Anterior cingulate cortex (tissue), 58 donors: Measurements from ENCODE around the gene ADAMTS9.

Experiments
- DNase-seq, 58 donors: peaks; one replicate each; lab custom pipeline; 2025; lab: John Stamatoyannopoulos, UW

Gene ADAMTS9

GRCh38 chr3:64687086-64687780 lies 567 bp downstream of the ADAMTS9 start:
- DNase-seq = peak in 2 of 58 donors; percentile 22 to 31

DNA sequence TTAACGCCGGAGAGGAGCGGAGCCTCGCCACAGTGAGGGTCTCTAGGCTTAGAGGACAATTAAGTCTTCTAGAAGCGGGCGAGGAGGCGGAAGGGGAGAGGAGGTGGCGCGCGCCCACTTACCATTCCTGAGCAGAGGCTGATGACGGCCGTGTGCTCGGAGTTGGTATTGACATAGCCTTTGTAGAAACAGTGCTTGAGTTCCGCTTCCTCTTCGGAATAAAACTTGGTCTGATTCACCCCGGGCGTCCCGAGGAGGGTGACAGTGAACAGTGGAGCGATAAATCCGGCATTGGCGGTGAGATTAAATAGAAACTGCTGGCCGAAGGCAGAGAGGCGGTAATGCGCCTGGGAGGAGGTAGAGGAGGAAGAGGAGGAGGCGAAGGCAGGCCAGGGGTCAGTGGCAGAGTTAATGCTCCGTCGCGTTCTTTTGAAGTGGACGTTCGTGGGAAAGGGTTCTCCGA lies 1.3 kb downstream of the ADAMTS9 start:
- DNase-seq = peak in 13 of 58 donors; percentile 10 to 62 (median 35)

GRCh38 chr3:64685800-64686445 lies 1.9 kb downstream of the ADAMTS9 start:
- DNase-seq = peak; percentile 28 to 90 (median 74)

- peak in 34 of 58 donors; percentile 1 to 64 (median 39) for DNase-seq
Measured at GRCh38 chr3:64685331-64685799, 2.4 kb downstream of the ADAMTS9 start.

GRCh38 chr3:64684715-64685261 lies 3.0 kb downstream of the ADAMTS9 start:
- peak in 20 of 58 donors; percentile 2 to 53 (median 12) for DNase-seq

- DNase-seq = no peak
Measured at GRCh38 chr3:64681827-64682226, 6.0 kb downstream of the ADAMTS9 start.

GRCh38 chr3:64681015-64681414 lies 6.8 kb downstream of the ADAMTS9 start:
- DNase-seq = no peak

DNA sequence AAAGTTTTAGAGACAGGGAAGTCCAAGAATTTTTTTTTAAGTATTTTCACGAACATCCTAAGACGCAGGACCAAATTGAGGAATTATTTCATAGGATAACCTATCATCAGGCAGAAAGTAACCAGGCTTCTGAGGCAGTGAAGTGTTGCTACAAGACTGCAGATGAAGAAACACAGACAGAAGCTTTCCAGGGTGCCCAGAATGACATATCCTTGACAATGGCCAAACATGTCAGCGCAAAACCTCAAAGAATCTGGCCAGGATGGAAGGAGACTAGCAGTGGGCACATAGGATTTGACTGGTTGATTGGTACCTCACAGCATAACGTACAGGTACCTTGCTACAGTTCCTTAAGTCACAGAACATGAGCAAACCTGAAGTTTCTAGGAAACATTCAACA lies 7.5 kb downstream of the ADAMTS9 start:
- no peak for DNase-seq

- DNase-seq = no peak
Measured at GRCh38 chr3:64677961-64678716, 9.7 kb downstream of the ADAMTS9 start.

GRCh38 chr3:64676831-64677230 lies 11.0 kb downstream of the ADAMTS9 start:
- no peak for DNase-seq

GRCh38 chr3:64675687-64676247 lies 12.0 kb downstream of the ADAMTS9 start:
- no peak for DNase-seq

DNA sequence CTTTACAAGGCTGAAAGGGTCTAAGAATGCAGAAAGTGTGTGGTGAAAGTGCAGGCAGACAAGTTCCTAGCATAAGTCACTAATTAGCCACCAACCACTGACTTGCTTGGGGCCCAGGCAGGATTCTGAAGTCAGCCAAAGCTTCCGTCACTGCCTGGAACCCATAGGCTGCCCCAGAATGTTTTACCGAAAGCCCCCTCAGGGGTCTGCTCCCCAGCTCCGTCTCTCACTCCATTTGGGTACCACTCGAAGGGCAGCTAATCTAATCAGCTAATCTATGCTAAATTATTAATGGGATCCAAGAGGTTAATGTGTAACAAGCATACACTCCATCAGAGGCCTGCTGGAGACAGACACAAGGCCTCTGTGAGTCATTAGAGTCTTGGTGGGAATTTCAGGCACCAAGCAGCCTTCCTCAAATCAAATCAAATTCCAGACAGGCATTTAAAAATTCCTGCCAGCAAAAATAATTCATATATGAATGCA lies 13.2 kb downstream of the ADAMTS9 start:
- no peak for DNase-seq

GRCh38 chr3:64673159-64673715 lies 14.6 kb downstream of the ADAMTS9 start:
- DNase-seq = no peak

DNA sequence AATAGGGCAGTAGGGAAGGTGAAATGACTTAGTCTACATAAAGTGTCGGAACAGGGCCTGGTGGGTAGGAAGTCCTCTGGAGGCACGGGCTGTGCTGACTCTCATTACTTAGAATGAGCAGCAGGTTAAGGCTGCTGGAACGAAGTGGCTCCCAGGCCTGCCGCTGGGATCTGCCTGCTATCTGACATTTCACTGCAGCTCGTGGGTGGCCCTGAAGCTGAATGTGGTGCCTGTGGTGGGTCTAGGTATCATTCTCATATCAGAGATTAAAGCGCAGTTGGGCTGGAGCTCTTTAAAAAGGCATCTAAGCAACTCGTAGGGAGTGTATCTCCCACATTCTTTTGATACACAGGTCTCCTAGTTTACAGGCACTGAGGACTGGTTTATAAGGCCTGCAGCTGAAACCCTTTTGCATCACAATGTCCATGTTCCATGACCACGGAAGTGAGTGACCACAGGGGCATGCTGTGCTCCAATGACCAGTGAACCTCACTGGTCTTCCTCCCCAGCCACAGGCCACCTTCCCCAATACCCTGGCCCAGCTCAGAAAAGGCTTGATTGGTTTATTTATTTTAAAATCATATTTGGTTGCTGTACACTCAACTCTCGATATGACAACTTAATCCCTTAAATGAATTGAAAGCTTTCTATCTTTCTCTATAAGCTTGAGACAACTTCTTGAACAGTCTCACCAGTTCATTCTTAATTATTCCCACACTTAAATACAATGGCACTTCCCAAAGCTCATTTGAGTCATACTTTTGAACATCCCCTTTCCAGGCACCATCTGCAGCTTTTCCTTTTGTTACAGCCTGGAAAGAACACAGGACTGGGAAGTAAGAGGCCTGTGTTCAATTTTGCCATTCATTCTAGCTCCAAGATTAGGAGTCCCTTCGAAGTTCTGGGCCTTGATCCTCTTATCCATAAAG lies 19.0 kb downstream of the ADAMTS9 start:
- peak in 1 of 58 donors; percentile 1 for DNase-seq

DNA sequence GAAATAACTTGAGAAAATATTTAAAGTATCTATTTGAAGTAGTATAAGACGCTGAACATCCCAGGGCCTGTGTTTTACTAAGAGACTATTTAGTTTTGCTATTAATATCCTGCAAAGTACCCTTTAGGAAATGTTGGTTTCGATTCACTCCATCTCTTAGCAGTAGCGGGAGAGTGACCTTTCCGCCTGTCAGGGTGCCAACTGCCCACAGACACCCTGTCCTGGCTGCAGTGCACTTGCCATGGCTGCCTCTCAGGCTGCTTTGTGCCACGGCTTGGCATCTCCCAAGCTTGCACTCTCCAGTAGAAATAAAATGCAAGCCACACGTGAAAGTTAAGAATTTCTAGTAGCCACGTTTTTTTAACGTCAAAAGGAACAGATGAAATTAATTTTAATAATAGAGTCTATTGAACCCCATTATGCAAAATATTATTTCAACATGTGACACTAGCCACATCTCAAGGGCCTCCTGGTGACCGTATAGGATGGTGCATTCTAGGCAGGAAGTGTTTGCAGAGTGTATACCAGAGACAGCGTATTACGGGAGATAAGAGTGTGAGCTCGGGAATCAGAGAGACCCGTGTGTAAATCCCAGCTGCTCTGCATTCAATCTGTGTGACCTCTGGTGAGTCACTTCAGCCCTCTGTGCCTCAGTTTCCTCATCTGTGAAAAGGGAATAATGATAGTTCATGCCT lies 19.8 kb downstream of the ADAMTS9 start:
- DNase-seq = peak in 23 of 58 donors; percentile 1 to 42 (median 9)

- DNase-seq = no peak
Measured at GRCh38 chr3:64667138-64667537, 20.7 kb downstream of the ADAMTS9 start.

- no peak for DNase-seq
Measured at GRCh38 chr3:64666171-64666588, 21.6 kb downstream of the ADAMTS9 start.

- no peak for DNase-seq
Measured at GRCh38 chr3:64664397-64664796, 23.4 kb downstream of the ADAMTS9 start.
